Mesendoderm (in vitro differentiated cells): ENCODE measurements around the gene MBD4.
"Not testable (repeated sequence)": the region's sequence is repeated elsewhere in the genome, so short reads cannot be mapped to it uniquely, and the experiment has no call there.

ENCODE experiments used
- DNase-seq: peaks from one replicate; pipeline ENCODE4 v3.0.0; 2013
- H2AK5ac ChIP-seq: 2 replicates; pipeline ENCODE4 v1.6.1; 2013; ENCODE audit warnings: low read length, inconsistent platforms
- H2BK120ac ChIP-seq: 2 replicates; pipeline ENCODE4 v1.6.1; 2013; ENCODE audit warnings: low read depth, mild to moderate bottlenecking, low read length, moderate library complexity, mixed read lengths
- H2BK15ac ChIP-seq: replicated peaks from 2 replicates; pipeline ENCODE4 v1.6.1; 2013; ENCODE audit warnings: low read depth, mild to moderate bottlenecking, moderate library complexity
- H2BK5ac ChIP-seq: 2 replicates; pipeline ENCODE4 v1.6.1; 2013; ENCODE audit warnings: low read length, inconsistent platforms
- H3K18ac ChIP-seq: 2 replicates; pipeline ENCODE4 v1.6.1; 2013; ENCODE audit warnings: mild to moderate bottlenecking, low read length, mixed read lengths
- H3K23ac ChIP-seq: one replicate; pipeline ENCODE4 v1.6.1; 2013; ENCODE audit warnings: low read length
- H3K27ac ChIP-seq: 2 replicates; pipeline ENCODE4 v1.5.1; 2013; ENCODE audit warnings: low read depth, mild to moderate bottlenecking, inconsistent platforms, low read length, moderate library complexity
- H3K27me3 ChIP-seq: 2 replicates; pipeline ENCODE4 v1.6.1; 2013; ENCODE audit warnings: low read length, control low read depth, mild to moderate bottlenecking, inconsistent platforms; ENCODE audit not compliant: insufficient read depth, poor library complexity
- H3K36me3 ChIP-seq: 2 replicates; pipeline ENCODE4 v1.6.1; 2013; ENCODE audit warnings: low read length, inconsistent platforms; ENCODE audit not compliant: control insufficient read depth, insufficient read depth
- H3K4ac ChIP-seq: one replicate; pipeline ENCODE4 v1.6.1; 2013; ENCODE audit warnings: low read depth, mild to moderate bottlenecking, low read length, moderate library complexity
- H3K4me1 ChIP-seq: 2 replicates; pipeline ENCODE4 v1.6.1; 2013; ENCODE audit warnings: low read depth, low read length, inconsistent platforms; ENCODE audit not compliant: control insufficient read depth
- H3K4me2 ChIP-seq: 2 replicates; pipeline ENCODE4 v1.6.1; 2013; ENCODE audit warnings: low read length
- H3K4me3 ChIP-seq: 2 replicates; pipeline ENCODE4 v1.5.1; 2013; ENCODE audit warnings: mild to moderate bottlenecking, low read length
- H3K56ac ChIP-seq: one replicate; pipeline ENCODE4 v1.6.1; 2013; ENCODE audit warnings: low read length
- H3K79me1 ChIP-seq: 2 replicates; pipeline ENCODE4 v1.6.1; 2013; ENCODE audit warnings: low read length, inconsistent platforms
- H3K79me2 ChIP-seq: 2 replicates; pipeline ENCODE4 v1.6.1; 2013; ENCODE audit warnings: mild to moderate bottlenecking, low read length; ENCODE audit not compliant: control insufficient read depth, insufficient read depth
- H3K9ac ChIP-seq: 2 replicates; pipeline ENCODE4 v1.6.1; 2013; ENCODE audit warnings: low read length, inconsistent platforms
- H4K5ac ChIP-seq: one replicate; pipeline ENCODE4 v1.6.1; 2013; ENCODE audit warnings: low read length
- H4K8ac ChIP-seq: one replicate; pipeline ENCODE4 v1.6.1; 2013; ENCODE audit warnings: low read depth, mild to moderate bottlenecking, control low read depth, low read length, moderate library complexity
- WGBS: extraction: QIAGEN DNeasy Blood & Tissue Kit; methylation state at CpG from one replicate; pipeline ENCODE4 v1.1.7; 2013; ENCODE audit warnings: low lambda C conversion rate, missing lambda C conversion rate; ENCODE audit not compliant: insufficient coverage; ENCODE audit errors: extremely low coverage; 5-methylcytosine and 5-hydroxymethylcytosine counted together

The MBD4 gene

DNA sequence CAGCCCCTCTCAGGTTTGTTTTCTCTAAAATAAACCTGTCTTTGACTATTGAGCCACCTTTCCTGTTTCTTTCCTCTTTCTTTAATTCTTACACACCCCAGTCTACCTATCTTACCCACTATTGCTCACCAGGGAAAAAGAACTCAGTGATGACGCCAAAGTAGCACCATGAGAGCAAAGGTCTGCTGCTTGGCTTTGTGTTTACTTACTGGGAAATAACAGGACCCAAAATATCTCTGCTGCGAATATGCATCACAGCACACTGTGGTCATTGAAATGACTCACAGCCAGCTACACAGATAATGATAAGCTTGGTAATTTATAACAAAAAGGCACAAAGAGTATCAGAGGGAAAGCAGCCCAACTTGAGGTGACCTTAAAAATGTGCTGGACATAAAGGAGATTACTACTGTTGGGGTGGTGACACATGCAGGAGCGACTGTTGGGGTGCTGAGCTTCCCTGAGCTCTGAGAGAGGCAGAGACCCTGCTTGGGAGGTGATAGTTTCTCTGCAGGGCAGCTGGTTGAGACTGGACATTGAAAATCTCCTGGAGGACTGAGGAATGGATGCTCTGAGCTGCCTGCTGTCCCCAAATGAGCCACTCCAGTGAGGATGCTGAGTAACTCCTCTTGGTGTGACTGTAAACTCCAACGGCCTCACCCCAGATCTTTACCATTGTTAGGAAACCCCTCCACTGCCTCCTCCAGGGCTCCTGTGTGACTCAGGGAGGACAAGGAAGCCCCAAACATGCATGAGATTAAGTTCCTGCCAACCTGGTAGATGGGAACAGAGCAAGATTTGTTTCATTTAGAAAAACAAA, 25.9 kb downstream of the MBD4 start:
- Histone ChIP-seq H2BK15ac (no peak overlapping the region), H3K27me3 (no peaks in the 10 kb centered on the region), H3K18ac (no peak overlapping the region), H3K4me2 (no peak overlapping the region), H3K27ac (no peak overlapping the region), H3K4me3 (no peak overlapping the region), H4K5ac (no peak overlapping the region), H3K4ac (no peak overlapping the region), H3K36me3 (no peaks in the 10 kb centered on the region), H3K23ac (no peak overlapping the region), H3K9ac (no peak overlapping the region), H3K79me2 (no peaks in the 10 kb centered on the region), H3K56ac (no peak overlapping the region), H3K79me1 (no peaks in the 10 kb centered on the region), H3K4me1 (no peaks in the 10 kb centered on the region), H2BK120ac (no peak overlapping the region), H2AK5ac (no peak overlapping the region), H2BK5ac (no peak overlapping the region), H4K8ac (no peak overlapping the region)
- DNase-seq, result no peak
- WGBS, result no CpG with 5 or more reads among the region's 4 CpGs

- not testable (repeated sequence) for H3K4ac ChIP-seq, H3K4me2 ChIP-seq, H2BK15ac ChIP-seq, H3K27me3 ChIP-seq, H2BK120ac ChIP-seq, H3K9ac ChIP-seq, H3K79me2 ChIP-seq, H4K5ac ChIP-seq, H3K27ac ChIP-seq, H3K36me3 ChIP-seq, H3K56ac ChIP-seq, H3K23ac ChIP-seq, H3K4me3 ChIP-seq, H4K8ac ChIP-seq, H3K18ac ChIP-seq, H2AK5ac ChIP-seq, DNase-seq, H2BK5ac ChIP-seq, H3K4me1 ChIP-seq, H3K79me1 ChIP-seq
- no CpG with 5 or more reads among the region's 3 CpGs for WGBS
Observed at GRCh38 chr3:129413238-129413637, 26.5 kb downstream of the MBD4 start.

- H2BK15ac ChIP-seq, result no peak overlapping the region
- no peak overlapping the region for H3K23ac ChIP-seq
- H2AK5ac ChIP-seq, result no peak overlapping the region
- H3K27ac ChIP-seq, result no peak overlapping the region
- no peaks in the 10 kb centered on the region for H3K79me2 ChIP-seq
- no peaks in the 10 kb centered on the region for H3K27me3 ChIP-seq
- H3K4me2 ChIP-seq, result no peak overlapping the region
- no peak overlapping the region for H2BK5ac ChIP-seq
- H3K36me3 ChIP-seq, result no peaks in the 10 kb centered on the region
- WGBS, result no CpG with 5 or more reads among the region's 6 CpGs
- no peak overlapping the region for H4K8ac ChIP-seq
- H2BK120ac ChIP-seq, result no peak overlapping the region
- H4K5ac ChIP-seq, result no peak overlapping the region
- H3K4ac ChIP-seq, result no peak overlapping the region
- H3K56ac ChIP-seq, result no peak overlapping the region
- H3K4me1 ChIP-seq, result no peaks in the 10 kb centered on the region
- no peak overlapping the region for H3K18ac ChIP-seq
- H3K4me3 ChIP-seq, result no peak overlapping the region
- H3K9ac ChIP-seq, result no peak overlapping the region
- no peak for DNase-seq
- H3K79me1 ChIP-seq, result no peaks in the 10 kb centered on the region
Observed at GRCh38 chr3:129412542-129413198, 27.1 kb downstream of the MBD4 start.

- Histone ChIP-seq H2BK120ac (no peak overlapping the region), H3K56ac (no peak overlapping the region), H3K23ac (no peak overlapping the region), H3K4me3 (no peak overlapping the region), H3K27ac (no peak overlapping the region), H3K4ac (no peak overlapping the region), H3K9ac (no peak overlapping the region), H2BK5ac (no peak overlapping the region), H3K79me2 (no peaks in the 10 kb centered on the region), H4K8ac (no peak overlapping the region), H2BK15ac (no peak overlapping the region), H3K4me2 (no peak overlapping the region), H2AK5ac (no peak overlapping the region), H3K79me1 (no peaks in the 10 kb centered on the region), H3K18ac (no peak overlapping the region), H4K5ac (no peak overlapping the region), H3K4me1 (no peaks in the 10 kb centered on the region), H3K36me3 (no peaks in the 10 kb centered on the region), H3K27me3 (no peaks in the 10 kb centered on the region)
- WGBS, result no CpG with 5 or more reads among the region's 17 CpGs
- DNase-seq, result no peak
Observed at GRCh38 chr3:129410971-129411370, 28.8 kb downstream of the MBD4 start.

DNA sequence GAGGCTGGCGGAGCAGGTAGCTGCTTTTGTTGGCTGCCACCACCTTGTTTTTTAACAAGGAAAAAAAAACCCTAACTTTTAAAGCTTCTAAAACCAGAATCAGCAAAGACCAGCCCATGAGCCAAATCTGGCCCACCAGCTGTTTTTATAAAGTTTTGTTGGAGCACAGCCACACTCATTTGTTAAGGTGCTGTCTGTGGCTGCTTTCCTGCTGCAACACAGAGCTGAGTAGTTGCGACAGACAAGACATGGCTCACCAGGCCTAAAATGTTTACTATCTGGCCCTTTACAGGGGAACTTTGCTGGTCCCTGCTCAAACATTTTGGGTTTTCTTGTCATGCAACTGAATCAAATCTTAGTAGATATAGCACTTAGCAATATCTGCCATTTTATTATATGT, 30.2 kb downstream of the MBD4 start:
- H3K4me2 ChIP-seq, result no peak overlapping the region
- H2BK15ac ChIP-seq, result no peak overlapping the region
- no peak overlapping the region for H3K4me3 ChIP-seq
- H4K5ac ChIP-seq, result no peak overlapping the region
- H2AK5ac ChIP-seq, result no peak overlapping the region
- no peaks in the 10 kb centered on the region for H3K4me1 ChIP-seq
- H3K56ac ChIP-seq, result no peak overlapping the region
- H2BK120ac ChIP-seq, result no peak overlapping the region
- H3K4ac ChIP-seq, result no peak overlapping the region
- WGBS, result no CpG with 5 or more reads among the region's 2 CpGs
- no peaks in the 10 kb centered on the region for H3K79me1 ChIP-seq
- H3K27ac ChIP-seq, result no peak overlapping the region
- DNase-seq, result no peak
- no peak overlapping the region for H4K8ac ChIP-seq
- H2BK5ac ChIP-seq, result no peak overlapping the region
- no peak overlapping the region for H3K23ac ChIP-seq
- no peak overlapping the region for H3K9ac ChIP-seq
- H3K27me3 ChIP-seq, result no peaks in the 10 kb centered on the region
- no peaks in the 10 kb centered on the region for H3K79me2 ChIP-seq
- H3K36me3 ChIP-seq, result no peaks in the 10 kb centered on the region
- no peak overlapping the region for H3K18ac ChIP-seq
